GM12864 (cell line): Measurements from ENCODE around the gene SEMA6D.

Experiments
- DNase-seq: peaks from one replicate; pipeline ENCODE4 v3.0.0-alpha.2; 2011; ENCODE audit warnings: low read depth
- H3K4me3 ChIP-seq: 2 replicates; pipeline ENCODE4 v1.5.1; 2011; ENCODE audit warnings: mild to moderate bottlenecking, low read depth, low read length, control low read depth
- TF ChIP-seq, protein P1 (sequence below): IDR thresholded peaks from 2 replicates; pipeline ENCODE4 v1.5.1; 2011; ENCODE audit warnings: low read depth, mild to moderate bottlenecking, moderate library complexity, low read length, control low read depth, inconsistent platforms; ENCODE audit errors: missing control alignments

Gene SEMA6D

DNA sequence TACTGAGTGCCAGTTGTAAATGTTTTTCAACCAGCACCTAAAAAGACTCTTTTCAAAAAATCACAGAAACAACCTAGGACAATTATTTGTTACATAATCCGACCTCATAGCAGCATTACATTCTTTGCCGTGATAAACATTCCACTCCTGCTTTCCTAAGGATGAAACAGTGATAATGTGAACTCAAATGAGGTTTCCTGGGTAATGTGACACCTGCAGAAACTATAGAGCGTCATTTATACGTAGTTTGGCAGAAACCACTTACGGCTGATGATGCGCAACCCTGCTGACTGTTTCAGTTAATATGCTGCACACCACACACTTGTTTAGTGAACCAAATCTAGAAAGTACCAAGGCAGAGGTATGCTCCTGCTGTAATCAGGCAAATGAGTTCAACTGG is 55.8 kb downstream of the SEMA6D start:
- H3K4me3 ChIP-seq, result no peak overlapping the region
- DNase-seq, result no peak
- TF ChIP-seq, protein P1, sequence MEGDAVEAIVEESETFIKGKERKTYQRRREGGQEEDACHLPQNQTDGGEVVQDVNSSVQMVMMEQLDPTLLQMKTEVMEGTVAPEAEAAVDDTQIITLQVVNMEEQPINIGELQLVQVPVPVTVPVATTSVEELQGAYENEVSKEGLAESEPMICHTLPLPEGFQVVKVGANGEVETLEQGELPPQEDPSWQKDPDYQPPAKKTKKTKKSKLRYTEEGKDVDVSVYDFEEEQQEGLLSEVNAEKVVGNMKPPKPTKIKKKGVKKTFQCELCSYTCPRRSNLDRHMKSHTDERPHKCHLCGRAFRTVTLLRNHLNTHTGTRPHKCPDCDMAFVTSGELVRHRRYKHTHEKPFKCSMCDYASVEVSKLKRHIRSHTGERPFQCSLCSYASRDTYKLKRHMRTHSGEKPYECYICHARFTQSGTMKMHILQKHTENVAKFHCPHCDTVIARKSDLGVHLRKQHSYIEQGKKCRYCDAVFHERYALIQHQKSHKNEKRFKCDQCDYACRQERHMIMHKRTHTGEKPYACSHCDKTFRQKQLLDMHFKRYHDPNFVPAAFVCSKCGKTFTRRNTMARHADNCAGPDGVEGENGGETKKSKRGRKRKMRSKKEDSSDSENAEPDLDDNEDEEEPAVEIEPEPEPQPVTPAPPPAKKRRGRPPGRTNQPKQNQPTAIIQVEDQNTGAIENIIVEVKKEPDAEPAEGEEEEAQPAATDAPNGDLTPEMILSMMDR, result no peak

DNA sequence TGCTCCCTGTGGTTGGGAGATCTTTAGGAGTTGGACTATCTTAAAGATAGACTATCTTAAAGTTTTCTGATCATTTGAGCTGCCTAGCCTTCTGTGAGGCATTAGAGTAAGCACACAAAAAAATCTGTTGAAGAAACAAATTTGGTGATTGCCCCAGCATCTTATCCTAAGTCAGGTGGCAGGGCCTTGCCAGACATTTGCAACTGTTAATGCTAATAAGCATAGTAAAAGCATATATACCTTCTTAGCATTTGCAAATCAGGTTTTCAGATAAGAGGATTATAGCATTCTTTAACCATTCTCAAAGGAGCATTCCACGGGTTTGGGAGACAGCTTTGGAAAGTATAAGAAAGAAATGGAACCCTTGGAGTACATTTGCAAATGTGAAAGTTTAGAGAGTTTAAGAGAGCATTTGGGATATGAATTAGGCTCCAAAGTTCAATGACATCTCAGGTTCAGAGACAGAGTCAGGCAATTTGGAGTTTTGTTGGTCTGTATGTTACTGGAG is 61.0 kb downstream of the SEMA6D start:
- no peak overlapping the region for H3K4me3 ChIP-seq
- TF ChIP-seq, protein P1, result no peak
- no peak for DNase-seq

DNA sequence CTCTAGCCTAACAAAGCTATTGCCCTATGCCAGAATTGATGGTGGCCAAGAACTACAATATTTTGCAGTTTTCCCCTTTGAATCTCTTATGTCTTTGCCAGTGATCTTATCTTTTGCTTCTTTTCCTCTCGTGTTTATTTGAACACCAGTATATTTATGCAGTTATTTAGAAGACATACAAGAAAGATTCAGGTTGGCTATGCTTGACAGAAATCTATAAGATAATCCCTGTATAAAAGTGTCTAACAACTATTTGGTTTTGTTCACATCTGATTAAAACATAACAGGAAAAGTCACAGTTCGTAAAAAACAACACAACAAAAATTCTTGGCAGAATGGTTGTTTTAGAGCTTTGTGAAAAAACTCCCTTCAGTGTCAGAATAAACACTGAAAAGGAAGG is 63.7 kb downstream of the SEMA6D start:
- H3K4me3 ChIP-seq, result no peak overlapping the region
- TF ChIP-seq, protein P1, result no peak
- DNase-seq, result no peak

DNA sequence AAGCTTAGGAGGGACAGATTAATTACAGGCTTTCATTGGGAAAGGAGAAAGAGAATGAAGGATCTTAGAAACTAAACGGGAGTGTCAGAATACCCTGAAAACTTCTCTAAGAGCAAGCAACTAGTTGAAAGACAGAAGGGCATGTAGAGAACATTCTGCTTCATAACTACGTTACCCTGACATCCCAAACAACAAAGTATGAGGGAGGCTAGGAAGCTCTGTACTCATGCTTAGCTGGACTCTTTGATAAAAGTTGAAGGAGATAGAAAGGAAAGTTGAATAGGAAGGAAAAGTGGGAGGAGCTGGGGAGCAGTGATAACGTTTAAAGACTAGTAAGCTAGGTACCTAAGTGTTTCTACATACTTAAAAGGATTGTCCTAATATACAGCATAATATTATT is 64.2 kb downstream of the SEMA6D start:
- H3K4me3 ChIP-seq, result no peak overlapping the region
- DNase-seq, result no peak
- TF ChIP-seq, protein P1, result no peak

DNA sequence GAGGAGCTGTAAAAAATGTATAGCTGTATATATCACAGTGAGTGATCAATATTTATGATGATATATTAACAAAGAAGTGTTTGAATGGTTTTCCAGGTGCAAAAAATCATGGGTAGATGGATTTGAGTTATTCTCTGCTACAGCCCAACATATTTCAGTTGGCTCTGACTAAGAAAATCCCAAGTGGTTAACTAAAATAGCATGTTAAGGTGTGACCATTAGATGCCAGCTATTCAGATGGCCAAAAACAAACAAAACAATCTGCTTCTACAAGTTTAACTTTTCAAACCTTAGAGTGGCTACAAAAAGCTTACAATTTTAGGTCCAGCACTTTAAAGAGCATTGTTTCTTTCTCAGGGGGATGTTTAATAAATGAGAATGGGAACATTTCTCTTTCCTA is 67.5 kb downstream of the SEMA6D start:
- DNase-seq, result no peak
- no peak overlapping the region for H3K4me3 ChIP-seq
- TF ChIP-seq, protein P1, result no peak

DNA sequence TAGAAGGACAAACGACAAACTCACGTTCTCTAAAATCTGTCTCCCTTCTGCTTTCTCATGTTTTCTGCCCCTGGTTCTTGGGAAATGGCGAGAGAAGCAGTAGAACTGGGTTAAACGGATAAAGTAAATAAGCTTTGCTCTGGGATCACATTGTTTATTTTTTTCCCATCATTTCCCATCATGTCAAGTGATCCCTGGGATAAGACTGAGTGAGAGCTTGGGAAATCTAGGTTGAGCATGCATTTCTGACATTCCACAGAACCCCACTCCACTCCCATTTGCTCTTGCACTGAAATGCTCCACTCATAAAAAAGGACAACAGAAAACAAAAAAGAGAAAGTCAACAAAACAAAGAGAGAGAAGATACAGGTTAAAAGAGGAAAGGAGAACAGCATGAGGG is 69.1 kb downstream of the SEMA6D start:
- TF ChIP-seq, protein P1, result no peak
- no peak overlapping the region for H3K4me3 ChIP-seq

DNA sequence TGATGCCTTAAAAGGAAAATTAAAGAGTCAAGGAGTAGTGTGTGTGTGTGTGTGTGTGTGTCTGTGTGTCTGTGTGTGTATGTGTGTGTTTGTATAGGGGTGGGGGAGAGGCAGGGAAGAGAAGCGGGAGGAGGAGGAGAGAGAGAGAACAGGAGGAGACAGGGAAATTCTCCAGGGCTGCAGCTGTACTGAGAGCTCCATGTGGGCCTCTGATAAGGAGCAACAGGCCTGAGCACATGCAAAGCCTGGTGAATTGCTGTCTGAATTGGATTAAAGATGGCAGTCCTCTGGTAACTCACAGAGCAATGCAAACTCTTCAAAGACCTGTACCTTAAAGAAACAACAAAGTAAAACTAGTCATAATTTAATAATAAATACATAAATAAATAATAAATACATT is 70.6 kb downstream of the SEMA6D start:
- TF ChIP-seq, protein P1, result no peak
- DNase-seq, result no peak
- H3K4me3 ChIP-seq, result no peak overlapping the region

More for the DNA sequence above, 69.1 kb downstream of the SEMA6D start:
- DNase-seq, result no peak
